LoVo (cell line): ENCODE results near the gene SPTBN1.
"Not testable (repeated sequence)": the region's sequence is repeated elsewhere in the genome, so short reads cannot be mapped to it uniquely, and the experiment has no call there.

Source experiments
- DNase-seq: peaks from one replicate; pipeline ENCODE4 v3.0.0-alpha.2; 2016; ENCODE audit warnings: low spot score

The SPTBN1 gene

DNA sequence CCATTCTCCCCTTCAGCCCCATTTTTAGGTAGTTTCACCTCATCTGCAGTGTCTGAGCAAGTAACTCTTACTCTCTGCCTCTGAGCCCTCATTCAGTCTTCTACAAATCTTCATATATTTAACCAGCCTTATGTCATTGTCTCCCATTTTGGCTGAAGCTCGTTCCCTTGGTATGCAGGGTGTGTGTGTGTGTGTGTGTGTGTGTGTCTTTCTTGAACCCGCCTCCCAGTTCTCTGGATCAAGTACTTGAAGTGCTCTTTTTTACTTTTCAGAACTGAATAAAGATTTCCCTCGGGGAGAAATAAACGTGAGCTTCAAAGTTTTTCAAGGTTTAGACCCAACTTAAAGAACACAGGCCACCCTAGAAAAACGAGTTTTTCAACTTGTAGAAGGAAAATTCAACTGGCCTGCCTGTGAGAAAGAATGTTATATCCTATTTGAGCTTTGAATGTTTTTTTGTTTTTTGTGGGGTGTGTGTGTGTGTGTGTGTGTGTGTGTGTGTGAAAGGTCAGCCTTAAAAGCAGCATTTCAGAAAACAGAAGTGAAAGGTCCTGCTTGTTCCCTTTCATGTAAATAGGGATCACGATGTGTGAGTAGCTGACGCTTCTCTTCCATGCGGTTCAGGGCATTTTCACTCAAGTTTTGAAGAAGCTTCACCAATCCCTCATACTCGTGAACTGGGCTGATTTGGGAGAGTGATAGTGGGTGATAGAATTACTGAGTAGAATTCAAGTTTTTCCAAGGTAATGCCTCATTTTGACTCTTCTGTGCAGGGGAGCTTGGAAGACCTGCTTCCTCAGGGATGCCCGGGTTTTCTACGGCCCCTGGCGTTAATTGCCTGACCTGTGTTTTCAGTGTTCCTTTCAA lies 216.7 kb downstream of the SPTBN1 start:
- no peak for DNase-seq

DNA sequence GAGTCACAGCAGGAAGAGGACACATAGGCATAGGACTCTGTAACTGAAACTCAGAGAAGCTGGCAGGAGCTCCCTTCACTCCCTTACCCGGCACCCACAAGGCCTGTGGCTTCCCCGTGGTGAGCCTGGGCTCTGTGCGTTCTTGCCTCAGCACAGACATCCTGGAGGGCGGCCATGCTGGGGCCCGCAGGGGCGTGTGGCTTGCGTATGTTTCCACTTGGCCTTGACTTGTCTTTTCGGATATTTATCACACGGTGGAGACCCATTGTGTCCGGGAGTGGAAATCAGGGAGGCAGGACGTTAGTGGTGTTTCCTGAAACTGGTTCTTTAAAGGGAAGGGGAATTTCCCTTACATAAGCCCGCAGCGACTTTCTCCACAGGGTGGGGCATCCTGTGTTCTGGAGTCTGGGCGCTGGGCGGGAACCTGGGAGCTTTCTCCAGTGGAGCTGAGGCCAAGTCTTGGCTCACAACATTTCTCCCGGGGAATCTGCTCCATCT lies 217.4 kb downstream of the SPTBN1 start:
- peak; percentile 22 for DNase-seq

- no peak for DNase-seq
These were observed 219.2 kb downstream of the SPTBN1 start for GRCh38 chr2:54675281-54675680.

DNA sequence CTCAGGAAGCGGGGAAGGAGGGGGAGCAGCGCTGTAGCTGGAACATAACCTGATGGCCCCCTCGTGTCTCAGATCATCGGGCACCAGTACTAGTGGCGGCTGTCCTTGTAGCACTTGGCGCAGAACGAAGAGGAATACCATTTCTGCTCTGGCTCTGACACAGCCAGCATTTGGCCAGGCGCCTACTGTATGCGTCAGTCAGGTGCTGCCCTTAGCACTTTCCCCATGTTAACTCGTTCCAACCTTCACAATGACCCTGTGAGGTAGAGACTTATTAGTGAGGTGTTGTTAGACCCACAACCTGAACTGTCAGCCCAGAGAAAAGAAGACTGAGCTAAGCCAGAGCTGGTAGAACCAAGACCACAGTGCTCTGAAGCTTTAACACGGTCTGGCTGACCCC lies 219.6 kb downstream of the SPTBN1 start:
- DNase-seq, result no peak

DNA sequence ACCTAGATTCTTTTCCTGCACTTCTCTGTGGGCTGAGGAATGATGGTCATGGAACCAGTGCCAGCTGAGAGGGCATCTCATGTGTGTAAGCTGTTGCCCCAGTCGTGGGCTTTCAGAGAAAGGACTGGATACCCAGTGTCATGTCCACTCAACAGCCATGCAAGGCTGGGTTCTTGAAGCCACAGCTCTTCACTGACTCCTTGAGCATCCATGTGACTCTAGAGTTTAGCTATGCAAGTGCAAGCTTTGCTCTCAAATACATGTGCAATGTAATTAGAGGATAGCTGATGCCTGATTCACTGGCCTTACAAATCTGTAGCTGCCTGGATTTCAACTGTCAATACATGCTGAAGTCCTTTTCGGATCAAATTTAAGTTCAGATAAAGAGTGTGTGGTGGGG lies 220.5 kb downstream of the SPTBN1 start:
- DNase-seq, result no peak

GRCh38 chr2:54677476-54678265 lies 221.5 kb downstream of the SPTBN1 start:
- no peak for DNase-seq

DNA sequence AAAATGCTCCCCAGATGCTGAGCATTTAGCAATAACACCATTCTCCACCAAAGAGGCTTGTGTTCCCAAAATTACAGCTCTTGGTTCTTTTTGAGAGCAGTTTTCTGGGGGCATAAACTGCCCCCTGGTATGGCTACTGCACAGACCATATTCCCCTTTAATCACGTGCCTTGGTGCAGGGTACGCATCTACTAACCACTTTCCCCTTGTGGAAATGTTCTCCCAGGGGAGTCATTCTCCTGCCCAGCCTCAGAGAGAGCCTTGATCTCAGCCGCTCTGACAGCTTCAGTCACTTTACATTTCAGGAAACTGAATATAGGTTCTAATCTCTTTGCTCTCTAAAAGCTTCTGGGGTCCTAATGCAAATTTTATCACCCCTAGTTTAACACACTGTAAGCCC lies 222.6 kb downstream of the SPTBN1 start:
- no peak for DNase-seq

- no peak for DNase-seq
These were observed 224.4 kb downstream of the SPTBN1 start for GRCh38 chr2:54680397-54681041.

GRCh38 chr2:54681416-54681815 lies 225.3 kb downstream of the SPTBN1 start:
- DNase-seq, result no peak

DNA sequence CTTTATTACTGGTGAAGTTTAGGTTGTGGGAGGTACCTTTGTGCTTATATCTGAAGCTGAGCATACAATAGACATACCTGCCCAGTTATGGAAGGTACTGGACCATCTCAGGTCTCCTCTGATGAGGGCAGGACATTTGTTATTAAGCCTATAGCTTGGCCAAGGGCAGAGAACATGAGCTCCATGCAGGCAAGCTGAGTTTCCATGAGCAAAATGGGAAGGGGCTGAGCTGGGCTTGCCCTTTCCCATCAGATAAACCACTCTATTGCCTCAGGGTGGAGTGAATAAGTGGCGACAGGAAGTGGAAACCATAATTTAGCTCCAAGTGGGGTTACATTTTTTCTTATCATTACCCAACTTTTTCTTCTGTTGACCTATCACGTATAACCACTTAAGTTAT lies 227.5 kb downstream of the SPTBN1 start:
- no peak for DNase-seq

GRCh38 chr2:54685263-54685775 lies 229.2 kb downstream of the SPTBN1 start:
- DNase-seq, result no peak

DNA sequence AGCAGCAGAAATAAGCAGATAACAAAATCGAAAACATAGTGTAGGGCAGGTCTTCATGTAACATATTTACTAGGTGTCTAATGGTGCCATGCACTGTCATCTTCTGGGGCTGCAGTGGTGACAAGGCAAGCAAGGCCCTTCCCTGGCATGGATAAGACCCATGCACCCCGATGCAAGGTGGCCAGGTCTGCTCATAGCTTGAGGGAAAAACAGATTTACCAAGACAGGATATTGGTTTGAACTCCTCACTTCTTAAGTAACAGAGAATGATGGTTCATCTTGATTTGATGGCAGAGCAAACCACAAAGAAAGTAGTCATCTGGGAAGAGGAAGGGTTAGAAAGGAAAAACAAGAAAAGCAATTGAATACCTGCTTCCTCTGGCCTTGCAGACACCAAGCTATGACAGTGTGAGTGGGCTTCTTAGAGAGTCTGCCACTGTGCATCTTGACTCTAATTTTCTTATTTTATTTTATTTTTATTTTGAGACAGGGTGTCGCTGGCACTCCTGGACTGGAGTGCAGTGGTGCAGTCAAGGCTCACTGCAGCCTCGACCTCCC lies 231.5 kb downstream of the SPTBN1 start:
- DNase-seq, result no peak

DNA sequence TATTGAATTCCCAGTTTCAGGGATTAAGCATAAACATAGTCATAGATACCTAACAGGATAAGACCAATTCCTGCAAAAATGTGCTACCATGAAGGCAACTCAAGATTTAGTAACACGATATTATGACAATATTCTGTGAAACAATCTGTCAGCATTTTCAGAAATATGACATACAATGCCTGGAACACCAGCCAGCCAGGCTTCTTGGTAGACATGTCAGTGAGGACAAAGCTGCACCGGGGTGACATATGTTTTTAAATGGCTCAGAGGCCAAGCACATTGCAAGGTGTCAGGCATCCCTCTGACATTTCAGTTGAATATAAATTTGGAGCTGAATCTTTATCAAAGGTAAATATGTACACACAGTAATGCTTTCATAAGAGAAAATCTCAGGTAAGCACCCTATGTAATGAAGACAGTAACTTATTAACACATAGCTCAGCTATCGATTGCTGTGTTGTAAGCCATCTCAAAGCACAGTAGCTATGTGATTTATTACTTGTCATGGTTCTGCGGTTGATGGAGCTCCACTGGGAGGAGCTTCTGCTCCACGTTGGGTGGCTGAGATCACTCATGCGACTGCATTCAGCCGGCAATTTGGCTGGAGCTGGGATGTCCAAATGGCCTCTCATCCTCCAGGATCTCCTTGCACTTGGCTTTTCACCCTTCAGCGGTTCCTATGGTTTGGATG lies 235.5 kb downstream of the SPTBN1 start:
- DNase-seq, result no peak

- DNase-seq, result no peak
These were observed 236.4 kb downstream of the SPTBN1 start for GRCh38 chr2:54692556-54692955.

DNA sequence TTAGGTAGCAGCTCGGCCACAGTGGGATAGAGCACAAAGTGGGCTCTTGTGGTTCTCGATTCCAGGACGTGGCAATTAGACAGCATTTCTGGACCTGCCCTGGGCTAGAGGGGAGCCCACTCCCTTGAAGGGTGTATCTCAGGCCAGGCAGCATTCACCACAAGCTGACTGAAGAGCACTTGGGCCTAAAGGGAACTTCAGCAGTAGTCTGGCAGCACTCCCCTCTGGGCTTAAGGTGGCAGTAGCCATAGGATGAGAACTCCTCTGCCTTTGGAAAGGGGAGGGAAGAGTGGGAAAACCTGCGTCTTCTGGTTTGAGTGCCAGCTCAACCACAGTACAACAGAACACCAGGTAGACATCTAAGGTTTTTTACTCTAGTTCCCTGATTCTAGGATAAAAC lies 239.3 kb downstream of the SPTBN1 start:
- no peak for DNase-seq

- no peak for DNase-seq
These were observed 241.8 kb downstream of the SPTBN1 start for GRCh38 chr2:54697934-54698333.

GRCh38 chr2:54698926-54699325 lies 242.8 kb downstream of the SPTBN1 start:
- not testable (repeated sequence) for DNase-seq

GRCh38 chr2:54699665-54700064 lies 243.5 kb downstream of the SPTBN1 start:
- DNase-seq, result no peak

GRCh38 chr2:54701029-54701428 lies 244.9 kb downstream of the SPTBN1 start:
- no peak for DNase-seq

DNA sequence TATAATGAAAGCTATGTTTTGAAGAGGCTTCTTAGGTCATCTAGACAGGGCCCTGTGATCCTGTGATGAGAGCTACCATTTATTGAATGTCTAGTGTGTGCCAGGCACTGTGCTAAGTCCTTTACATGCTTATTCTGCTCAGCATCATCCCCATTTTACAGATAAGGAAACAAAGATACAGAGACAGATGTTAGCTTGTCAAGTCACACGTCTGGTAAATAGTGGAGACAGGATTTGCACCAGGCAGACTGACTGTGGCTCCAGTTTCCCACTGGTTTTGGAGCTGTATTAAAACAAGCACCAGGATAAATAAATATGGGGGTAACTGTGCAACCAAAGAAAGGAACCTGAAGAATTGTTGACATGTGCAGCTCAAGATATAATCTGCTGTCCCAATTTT lies 248.1 kb downstream of the SPTBN1 start:
- no peak for DNase-seq
